Keratinocyte (primary cell): Measurements from ENCODE around the gene HHIP.

ENCODE experiments used
- EZH2 ChIP-seq: IDR thresholded peaks from one replicate; pipeline ENCODE4 v1.6.1; 2012; ENCODE audit warnings: inconsistent platforms, mild to moderate bottlenecking, low read length, moderate library complexity
- TF ChIP-seq, protein P1 (sequence below), 3 experiments: IDR thresholded peaks in 1 of 3; conservative IDR thresholded peaks in 1 of 3; optimal IDR thresholded peaks in 1 of 3; 2 replicates in 2 of 3; 3 replicates in 1 of 3; pipeline versions ENCODE3 to v1.5.1; 2011; ENCODE audit warnings: low read length in 3 of 3, mild to moderate bottlenecking in 3 of 3, moderate library complexity in 2 of 3, control low read depth in 1 of 3, inconsistent platforms in 1 of 3; ENCODE audit not compliant: insufficient read depth in 2 of 3; ENCODE audit errors: extremely low read depth in 1 of 3

DNA sequence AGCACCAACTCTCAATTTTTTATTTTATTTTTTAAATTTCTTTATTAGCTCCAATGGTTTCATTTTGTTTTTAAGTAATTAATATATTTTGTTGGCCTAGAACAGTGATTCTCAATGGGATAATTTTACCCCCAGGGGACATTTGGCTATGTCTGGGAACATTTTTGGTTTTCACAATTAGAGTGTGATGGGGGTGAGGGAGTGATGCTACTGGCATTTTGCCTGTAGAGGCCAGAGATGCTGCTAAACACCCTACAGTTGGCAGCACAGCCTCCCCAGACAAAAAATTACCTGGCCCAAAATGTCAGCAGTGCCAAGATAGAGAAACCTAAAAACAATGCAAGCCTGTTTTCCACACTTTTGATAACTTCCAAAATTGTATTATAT, 64.6 kb downstream of the HHIP start:
- TF ChIP-seq, protein P1, sequence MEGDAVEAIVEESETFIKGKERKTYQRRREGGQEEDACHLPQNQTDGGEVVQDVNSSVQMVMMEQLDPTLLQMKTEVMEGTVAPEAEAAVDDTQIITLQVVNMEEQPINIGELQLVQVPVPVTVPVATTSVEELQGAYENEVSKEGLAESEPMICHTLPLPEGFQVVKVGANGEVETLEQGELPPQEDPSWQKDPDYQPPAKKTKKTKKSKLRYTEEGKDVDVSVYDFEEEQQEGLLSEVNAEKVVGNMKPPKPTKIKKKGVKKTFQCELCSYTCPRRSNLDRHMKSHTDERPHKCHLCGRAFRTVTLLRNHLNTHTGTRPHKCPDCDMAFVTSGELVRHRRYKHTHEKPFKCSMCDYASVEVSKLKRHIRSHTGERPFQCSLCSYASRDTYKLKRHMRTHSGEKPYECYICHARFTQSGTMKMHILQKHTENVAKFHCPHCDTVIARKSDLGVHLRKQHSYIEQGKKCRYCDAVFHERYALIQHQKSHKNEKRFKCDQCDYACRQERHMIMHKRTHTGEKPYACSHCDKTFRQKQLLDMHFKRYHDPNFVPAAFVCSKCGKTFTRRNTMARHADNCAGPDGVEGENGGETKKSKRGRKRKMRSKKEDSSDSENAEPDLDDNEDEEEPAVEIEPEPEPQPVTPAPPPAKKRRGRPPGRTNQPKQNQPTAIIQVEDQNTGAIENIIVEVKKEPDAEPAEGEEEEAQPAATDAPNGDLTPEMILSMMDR (optimal IDR thresholded peaks at IDR 0.05 in 1 of 3, IDR thresholded peaks at IDR 0.05 in 1 of 3, conservative IDR thresholded peaks at IDR 0.05 in 1 of 3; ENCODE audit: extremely low read depth in 1 of 3, insufficient read depth in 2 of 3, low read length in 3 of 3) = no peak
- TF ChIP-seq EZH2 = no peak
